Psoas muscle (tissue), 8 donors: Measurements from ENCODE around the gene RABIF. TPM values are rescaled to one million over a fixed set of nuclear protein-coding genes. Genes with fewer than 3 reads are reported as not detected.

ENCODE experiments used
- ATAC-seq, 4 donors: fragments of 200-7000 bp; cut with Tn5 transposase; one replicate each; pipeline ENCODE4 v1.9.1; 2020; ENCODE audit warnings: moderate library complexity in 3 of 4, mild to moderate bottlenecking in 2 of 4
- DNase-seq, 2 donors: peaks; one replicate each; pipeline ENCODE4 v3.0.0-alpha.2; 2020
- H3K27ac ChIP-seq: fragments of 200-600 bp; one replicate; pipeline ENCODE4 v1.8.0; 2022
- H3K27me3 ChIP-seq, 3 donors: fragments of 200-600 bp in 1 of 3; one replicate each; pipeline versions ENCODE4 v1.6.1 to v1.8.0; 2013 to 2022; ENCODE audit warnings: low read length in 2 of 3, mild to moderate bottlenecking in 2 of 3, moderate library complexity in 1 of 3; ENCODE audit not compliant: insufficient read depth in 3 of 3
- H3K36me3 ChIP-seq, 2 donors: fragments of 200-600 bp in 1 of 2; one replicate each; pipeline versions ENCODE4 v1.6.1 to v1.8.0; 2013 to 2022; ENCODE audit warnings: low read depth in 1 of 2, mild to moderate bottlenecking in 1 of 2, moderate library complexity in 1 of 2; ENCODE audit not compliant: insufficient read depth in 1 of 2
- H3K4me1 ChIP-seq: fragments of 200-600 bp; one replicate; pipeline ENCODE4 v1.8.0; 2022
- H3K4me3 ChIP-seq: fragments of 200-600 bp; one replicate; pipeline ENCODE4 v1.8.0; 2022; ENCODE audit warnings: mild to moderate bottlenecking
- H3K9me3 ChIP-seq: fragments of 200-600 bp; one replicate; pipeline ENCODE4 v1.8.0; 2022
- WGBS, 3 donors: extraction: QIAGEN DNeasy Blood & Tissue Kit; methylation state at CpG; one replicate each; pipeline versions ENCODE4 v1.1.6 to v1.1.7; 2013; 5-methylcytosine and 5-hydroxymethylcytosine counted together
- intact Hi-C, 2 donors: fragments of 100-400 bp; cut with DNase I; formaldehyde crosslinking; loops; one replicate each; pipeline versions ENCODE4 v1.11.0 to v1.14.2; 2022
- polyA plus RNA-seq, 3 donors: library from polyadenylated mRNA; stranded (reverse); fragments of 200-250 nt; gene quantifications; one replicate each; pipeline ENCODE4 v1.2.3, GENCODE V29; 2013
- total RNA-seq, 4 donors: library from RNA; stranded (reverse); fragmentation: NEBNext Ultra II Directional in 2 of 4; extraction: Animal tissue kit (Norgen Biotek cat#: 25700) in 2 of 4; gene quantifications; one replicate each; pipeline versions ENCODE4 v1.2.1 to v1.2.4, GENCODE V29; 2021 to 2023
- TF ChIP-seq, protein P1 (sequence below): fragments of 200-600 bp; IDR thresholded peaks from one replicate; pipeline ENCODE4 v1.8.0; 2022; ENCODE audit warnings: antibody characterized with exemption
- donor health status: healthy with polysubstance abuse.
- donor health status: DM: no; HTN: no; CAD: no; lungs with moderate emphysema.
- donor health status: Bipolar disorder and iron deficiency.
- donor health status: healthy.
- donor health status: DM: yes; HTN: yes; CAD: no.
- donor health status: DM: no; HTN: no; CAD: no.
- donor health status: DM: no; HTN: no; CAD: no.
- donor health status: DM: yes; HTN: yes; CAD: no.

Gene RABIF
- total and polyA plus RNA-seq, 7 donors = 3.6 to 12.1 (median 7.0) TPM

DNA sequence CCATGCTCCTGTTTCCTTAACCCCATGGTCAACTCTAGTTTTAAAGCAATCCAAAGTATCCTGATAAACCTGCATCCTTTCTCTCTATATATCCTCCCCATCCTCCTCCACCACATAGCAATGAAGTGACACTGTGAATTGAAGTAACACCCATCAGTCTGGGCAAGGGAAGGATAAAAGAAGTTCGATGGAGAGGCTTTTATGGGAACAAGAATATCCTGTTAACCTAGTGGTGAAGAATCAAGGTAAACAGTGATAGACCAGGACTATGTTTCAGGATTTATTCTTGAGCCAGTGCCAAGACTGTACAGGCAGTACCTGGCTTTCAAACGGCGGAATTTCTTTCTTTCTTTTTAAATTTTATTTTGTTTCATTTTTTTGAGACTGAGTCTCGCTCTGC is 17.6 kb downstream of the RABIF start:
- ATAC-seq = no peak
- no peak for DNase-seq
- intact Hi-C loops = no loop called here
- H3K9me3 ChIP-seq = no peaks in the 10 kb centered on the region
- H3K4me1 ChIP-seq = no peaks in the 10 kb centered on the region
- TF ChIP-seq, protein P1, sequence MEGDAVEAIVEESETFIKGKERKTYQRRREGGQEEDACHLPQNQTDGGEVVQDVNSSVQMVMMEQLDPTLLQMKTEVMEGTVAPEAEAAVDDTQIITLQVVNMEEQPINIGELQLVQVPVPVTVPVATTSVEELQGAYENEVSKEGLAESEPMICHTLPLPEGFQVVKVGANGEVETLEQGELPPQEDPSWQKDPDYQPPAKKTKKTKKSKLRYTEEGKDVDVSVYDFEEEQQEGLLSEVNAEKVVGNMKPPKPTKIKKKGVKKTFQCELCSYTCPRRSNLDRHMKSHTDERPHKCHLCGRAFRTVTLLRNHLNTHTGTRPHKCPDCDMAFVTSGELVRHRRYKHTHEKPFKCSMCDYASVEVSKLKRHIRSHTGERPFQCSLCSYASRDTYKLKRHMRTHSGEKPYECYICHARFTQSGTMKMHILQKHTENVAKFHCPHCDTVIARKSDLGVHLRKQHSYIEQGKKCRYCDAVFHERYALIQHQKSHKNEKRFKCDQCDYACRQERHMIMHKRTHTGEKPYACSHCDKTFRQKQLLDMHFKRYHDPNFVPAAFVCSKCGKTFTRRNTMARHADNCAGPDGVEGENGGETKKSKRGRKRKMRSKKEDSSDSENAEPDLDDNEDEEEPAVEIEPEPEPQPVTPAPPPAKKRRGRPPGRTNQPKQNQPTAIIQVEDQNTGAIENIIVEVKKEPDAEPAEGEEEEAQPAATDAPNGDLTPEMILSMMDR = no peak
- 80 to 86% (median 84%) methylated on average over 4 of the region's 4 CpGs for WGBS, 3 donors
- no peaks in the 10 kb centered on the region for H3K36me3 ChIP-seq
- H3K27ac ChIP-seq = no peak overlapping the region
- no peak overlapping the region for H3K4me3 ChIP-seq
- H3K27me3 ChIP-seq = peaks cover 0 to 5% (median 0%) of the 10 kb centered on the region in 3 donors

- Histone ChIP-seq H3K27ac (no peak overlapping the region), H3K36me3 (no peaks in the 10 kb centered on the region), H3K9me3 (no peaks in the 10 kb centered on the region), H3K27me3 (peaks cover 0 to 6% (median 0%) of the 10 kb centered on the region in 3 donors), H3K4me1 (peaks cover 2% of the 10 kb centered on the region), H3K4me3 (no peak overlapping the region)
- TF ChIP-seq, protein P1 = no peak
- 53 to 62% (median 61%) methylated on average over 5 of the region's 5 CpGs for WGBS, 3 donors
- DNase-seq = no peak
- intact Hi-C loops = no loop called here
- no peak for ATAC-seq
These were observed 26.0 kb downstream of the RABIF start for GRCh38 chr1:202862679-202863560.

GRCh38 chr1:202861420-202862132 is 27.4 kb downstream of the RABIF start:
- TF ChIP-seq, protein P1 = no peak
- no peak overlapping the region for H3K27ac ChIP-seq
- WGBS, 3 donors = 0 to 1% (median 0%) methylated on average over 42 to 44 of the region's 44 CpGs
- peak overlapping the region; percentile 69 for H3K4me3 ChIP-seq
- intact Hi-C loops = no loop called here
- no peaks in the 10 kb centered on the region for H3K9me3 ChIP-seq
- peak; percentile 92 to 95 for DNase-seq
- peak; percentile 98 to 100 (median 100) for ATAC-seq
- no peaks in the 10 kb centered on the region for H3K36me3 ChIP-seq
- H3K4me1 ChIP-seq = peaks cover 2% of the 10 kb centered on the region
- H3K27me3 ChIP-seq = peaks cover 0 to 6% (median 0%) of the 10 kb centered on the region in 3 donors

- intact Hi-C loops = no loop called here
- peak; percentile 17 to 57 for DNase-seq
These were observed 28.1 kb downstream of the RABIF start for GRCh38 chr1:202860744-202861419.

More at GRCh38 chr1:202860744-202861419, 28.1 kb downstream of the RABIF start:
- TF ChIP-seq, protein P1 = no peak
- WGBS, 3 donors = 4% methylated on average over 39 to 50 of the region's 50 CpGs
- H3K9me3 ChIP-seq = no peaks in the 10 kb centered on the region
- peaks cover 0 to 3% (median 0%) of the 10 kb centered on the region in 3 donors for H3K27me3 ChIP-seq
- ATAC-seq = peak; percentile 29 to 55 (median 38)
- H3K27ac ChIP-seq = no peak overlapping the region
- no peaks in the 10 kb centered on the region for H3K36me3 ChIP-seq
- H3K4me1 ChIP-seq = peaks cover 2% of the 10 kb centered on the region
- H3K4me3 ChIP-seq = peak overlapping the region; percentile 69
